Neuronal stem cell (in vitro differentiated cells): ENCODE measurements around the gene CDCA8.

Experiments
- DNase-seq: peaks from one replicate; pipeline ENCODE4 v3.0.0-alpha.2; 2013; ENCODE audit warnings: low spot score
- H2AFZ ChIP-seq: one replicate; pipeline ENCODE4 v1.6.1; 2013; ENCODE audit warnings: mild to moderate bottlenecking, low read length, inconsistent platforms
- H2AK5ac ChIP-seq: 2 replicates; pipeline ENCODE4 v1.6.1; 2013; ENCODE audit warnings: low read depth, mild to moderate bottlenecking, inconsistent platforms, low read length, moderate library complexity, mixed read lengths
- H2BK120ac ChIP-seq: 2 replicates; pipeline ENCODE4 v1.6.1; 2013; ENCODE audit warnings: low read depth, mild to moderate bottlenecking, inconsistent platforms, low read length, moderate library complexity, mixed read lengths
- H2BK12ac ChIP-seq: one replicate; pipeline ENCODE4 v1.6.1; 2013; ENCODE audit warnings: low read length, inconsistent platforms
- H2BK15ac ChIP-seq: 2 replicates; pipeline ENCODE4 v1.6.1; 2013; ENCODE audit warnings: mild to moderate bottlenecking, low read length, inconsistent platforms, mixed read lengths
- H2BK5ac ChIP-seq: one replicate; pipeline ENCODE4 v1.6.1; 2013; ENCODE audit warnings: inconsistent platforms, mild to moderate bottlenecking, low read length, moderate library complexity
- H3K14ac ChIP-seq: one replicate; pipeline ENCODE4 v1.6.1; 2013; ENCODE audit warnings: low read length, inconsistent platforms
- H3K18ac ChIP-seq: 2 replicates; pipeline ENCODE4 v1.6.1; 2013; ENCODE audit warnings: low read length, inconsistent platforms
- H3K23ac ChIP-seq: 2 replicates; pipeline ENCODE4 v1.6.1; 2013; ENCODE audit warnings: low read depth, mild to moderate bottlenecking, mixed read lengths, low read length, inconsistent platforms; ENCODE audit not compliant: poor library complexity
- H3K27ac ChIP-seq: replicated peaks from 3 replicates; pipeline ENCODE4 v1.5.1; 2013; ENCODE audit warnings: low read length, inconsistent platforms
- H3K27me3 ChIP-seq, 3 experiments: 2 replicates each; pipeline ENCODE4 v1.6.1; 2013; ENCODE audit warnings: low read length in 3 of 3, mild to moderate bottlenecking in 2 of 3, inconsistent platforms in 1 of 3, low read depth in 1 of 3, mixed read lengths in 1 of 3, moderate library complexity in 1 of 3; ENCODE audit not compliant: control insufficient read depth in 3 of 3, insufficient read depth in 3 of 3
- H3K36me3 ChIP-seq, 2 donors: replicated peaks in 1 of 2; 2 replicates each; pipeline ENCODE4 v1.6.1; 2013; ENCODE audit warnings: low read length in 2 of 2; ENCODE audit not compliant: control insufficient read depth in 2 of 2, insufficient read depth in 2 of 2
- H3K4ac ChIP-seq: 2 replicates; pipeline ENCODE4 v1.6.1; 2013; ENCODE audit warnings: inconsistent platforms, mild to moderate bottlenecking, low read length, moderate library complexity
- H3K4me1 ChIP-seq, 2 donors: 1 replicate in 1 of 2; 2 replicates in 1 of 2; pipeline ENCODE4 v1.6.1; 2013; ENCODE audit warnings: low read length in 2 of 2, low read depth in 1 of 2; ENCODE audit not compliant: control insufficient read depth in 2 of 2, insufficient read depth in 1 of 2
- H3K4me2 ChIP-seq: one replicate; pipeline ENCODE4 v1.6.1; 2013; ENCODE audit warnings: mild to moderate bottlenecking, low read length, inconsistent platforms; ENCODE audit not compliant: insufficient read depth, poor library complexity, severe bottlenecking
- H3K4me3 ChIP-seq, 2 donors: 2 replicates each; pipeline ENCODE4 v1.5.1; 2013; ENCODE audit warnings: low read length in 2 of 2, mild to moderate bottlenecking in 2 of 2, inconsistent platforms in 1 of 2, moderate library complexity in 1 of 2
- H3K79me1 ChIP-seq: one replicate; pipeline ENCODE4 v1.6.1; 2013; ENCODE audit warnings: low read depth, mild to moderate bottlenecking, inconsistent platforms, low read length, moderate library complexity
- H3K9ac ChIP-seq: one replicate; pipeline ENCODE4 v1.6.1; 2013; ENCODE audit warnings: mild to moderate bottlenecking, low read depth, low read length, inconsistent platforms; ENCODE audit not compliant: poor library complexity
- H3K9me3 ChIP-seq, 2 donors: replicated peaks in 1 of 2; 2 replicates each; pipeline versions ENCODE3 to v1.6.1; 2013; ENCODE audit warnings: low read length in 2 of 2, mild to moderate bottlenecking in 2 of 2, inconsistent platforms in 1 of 2, low read depth in 1 of 2, mixed read lengths in 1 of 2, moderate library complexity in 1 of 2; ENCODE audit not compliant: control insufficient read depth in 2 of 2, insufficient read depth in 1 of 2
- H4K8ac ChIP-seq: one replicate; pipeline ENCODE4 v1.6.1; 2013; ENCODE audit warnings: low read depth, mild to moderate bottlenecking, inconsistent platforms, low read length, moderate library complexity
- H4K91ac ChIP-seq: one replicate; pipeline ENCODE4 v1.6.1; 2013; ENCODE audit warnings: low read length, low read depth, mild to moderate bottlenecking, inconsistent platforms; ENCODE audit not compliant: poor library complexity
- WGBS, 2 donors: extraction: QIAGEN DNeasy Blood & Tissue Kit; methylation state at CpG; one replicate each; pipeline ENCODE4 v1.1.7; 2013; ENCODE audit warnings: missing lambda C conversion rate in 2 of 2, mixed read lengths in 1 of 2; ENCODE audit not compliant: insufficient read length in 2 of 2, insufficient replicate concordance in 1 of 2; ENCODE audit errors: extremely low coverage in 2 of 2; 5-methylcytosine and 5-hydroxymethylcytosine counted together

Gene CDCA8

GRCh38 chr1:37701051-37701450 lies 8.7 kb downstream of the CDCA8 start:
- no peak overlapping the region for H2BK5ac ChIP-seq
- H3K14ac ChIP-seq, result no peak overlapping the region
- no peak overlapping the region for H3K4ac ChIP-seq
- no peak overlapping the region for H3K4me2 ChIP-seq
- no peak overlapping the region for H2BK15ac ChIP-seq
- no peak overlapping the region for H3K4me3 ChIP-seq
- H3K9me3 ChIP-seq, result peaks cover 0 to 3% of the 10 kb centered on the region in 2 donors
- H3K4me1 ChIP-seq, result no peaks in the 10 kb centered on the region
- H4K8ac ChIP-seq, result no peak overlapping the region
- no peak overlapping the region for H3K18ac ChIP-seq
- H4K91ac ChIP-seq, result no peak overlapping the region
- H3K27ac ChIP-seq, result no peak overlapping the region
- WGBS, 2 donors, result no CpG with 5 or more reads among the region's 2 CpGs
- H2AK5ac ChIP-seq, result no peak overlapping the region
- no peak overlapping the region for H2BK120ac ChIP-seq
- peaks cover 49 to 91% of the 10 kb centered on the region in 2 donors for H3K36me3 ChIP-seq
- no peak overlapping the region for H2BK12ac ChIP-seq
- H3K27me3 ChIP-seq, result no peaks in the 10 kb centered on the region
- no peak overlapping the region for H3K23ac ChIP-seq
- H2AFZ ChIP-seq, result no peak overlapping the region
- H3K79me1 ChIP-seq, result no peaks in the 10 kb centered on the region
- no peak for DNase-seq
- no peak overlapping the region for H3K9ac ChIP-seq

- H3K4me3 ChIP-seq, result peak overlapping the region in 1 of 2 donors; percentile 59
- H2AFZ ChIP-seq, result no peak overlapping the region
- H3K36me3 ChIP-seq, result peaks cover 56 to 91% of the 10 kb centered on the region in 2 donors
- H4K91ac ChIP-seq, result no peak overlapping the region
- H2BK12ac ChIP-seq, result no peak overlapping the region
- no peaks in the 10 kb centered on the region for H3K79me1 ChIP-seq
- peaks cover 0 to 3% of the 10 kb centered on the region in 2 donors for H3K9me3 ChIP-seq
- H3K4me2 ChIP-seq, result no peak overlapping the region
- H3K27ac ChIP-seq, result no peak overlapping the region
- no peak overlapping the region for H3K9ac ChIP-seq
- H3K23ac ChIP-seq, result no peak overlapping the region
- H2BK5ac ChIP-seq, result no peak overlapping the region
- H3K4me1 ChIP-seq, result no peaks in the 10 kb centered on the region
- no peak overlapping the region for H3K18ac ChIP-seq
- H2AK5ac ChIP-seq, result no peak overlapping the region
- H4K8ac ChIP-seq, result no peak overlapping the region
- H2BK120ac ChIP-seq, result no peak overlapping the region
- H3K14ac ChIP-seq, result no peak overlapping the region
- no peaks in the 10 kb centered on the region for H3K27me3 ChIP-seq
- H2BK15ac ChIP-seq, result no peak overlapping the region
- no peak for DNase-seq
- no CpG with 5 or more reads among the region's 14 CpGs for WGBS, 2 donors
- H3K4ac ChIP-seq, result no peak overlapping the region
These were observed 10.7 kb downstream of the CDCA8 start for GRCh38 chr1:37703061-37703460.

GRCh38 chr1:37704966-37705365 lies 12.7 kb downstream of the CDCA8 start:
- no peak overlapping the region for H3K9ac ChIP-seq
- no peak overlapping the region for H3K18ac ChIP-seq
- no peak overlapping the region for H2BK12ac ChIP-seq
- no peak overlapping the region for H3K4ac ChIP-seq
- H4K8ac ChIP-seq, result no peak overlapping the region
- H3K27me3 ChIP-seq, result no peaks in the 10 kb centered on the region
- no peak overlapping the region for H3K27ac ChIP-seq
- H3K23ac ChIP-seq, result no peak overlapping the region
- no peak overlapping the region for H2AK5ac ChIP-seq
- no peak overlapping the region for H2BK15ac ChIP-seq
- no peak overlapping the region for H2AFZ ChIP-seq
- DNase-seq, result no peak
- H3K4me1 ChIP-seq, result no peaks in the 10 kb centered on the region
- WGBS, 2 donors, result no CpG with 5 or more reads among the region's 3 CpGs
- H3K9me3 ChIP-seq, result peaks cover 0 to 3% of the 10 kb centered on the region in 2 donors
- no peak overlapping the region for H3K4me2 ChIP-seq
- no peak overlapping the region for H4K91ac ChIP-seq
- H3K4me3 ChIP-seq, result no peak overlapping the region
- H2BK120ac ChIP-seq, result no peak overlapping the region
- no peaks in the 10 kb centered on the region for H3K79me1 ChIP-seq
- H2BK5ac ChIP-seq, result no peak overlapping the region
- H3K14ac ChIP-seq, result no peak overlapping the region
- peaks cover 64 to 92% of the 10 kb centered on the region in 2 donors for H3K36me3 ChIP-seq

- Histone ChIP-seq H4K91ac (no peak overlapping the region), H3K23ac (no peak overlapping the region), H3K14ac (no peak overlapping the region), H2BK5ac (no peak overlapping the region), H3K18ac (no peak overlapping the region), H3K4me1 (no peaks in the 10 kb centered on the region), H2BK12ac (no peak overlapping the region), H4K8ac (no peak overlapping the region), H2BK15ac (no peak overlapping the region), H2AK5ac (no peak overlapping the region), H3K9ac (no peak overlapping the region), H2AFZ (no peak overlapping the region), H3K4me2 (no peak overlapping the region), H3K36me3 (peaks cover 64 to 92% of the 10 kb centered on the region in 2 donors), H3K4me3 (no peak overlapping the region), H3K27ac (no peak overlapping the region), H3K79me1 (no peaks in the 10 kb centered on the region), H3K27me3 (no peaks in the 10 kb centered on the region), H2BK120ac (no peak overlapping the region), H3K9me3 (peaks cover 0 to 5% of the 10 kb centered on the region in 2 donors), H3K4ac (no peak overlapping the region)
- DNase-seq, result no peak
- no CpG with 5 or more reads among the region's 8 CpGs for WGBS, 2 donors
These were observed 13.1 kb downstream of the CDCA8 start for GRCh38 chr1:37705399-37705798.
